IPS DF 6.9 (cell line): ENCODE results near the gene RUFY2.
"Not testable (repeated sequence)": the region's sequence is repeated elsewhere in the genome, so short reads cannot be mapped to it uniquely, and the experiment has no call there.

Experiments used
- DNase-seq: peaks from one replicate; pipeline ENCODE4 v3.0.0-alpha.2; 2013; ENCODE audit warnings: low read depth, low spot score
- H3K27ac ChIP-seq: one replicate; pipeline ENCODE4 v1.5.1; 2013; ENCODE audit warnings: low read length, control low read depth
- H3K27me3 ChIP-seq: 2 replicates; pipeline ENCODE4 v1.6.1; 2013; ENCODE audit warnings: mild to moderate bottlenecking, low read length; ENCODE audit not compliant: control insufficient read depth, insufficient read depth
- H3K36me3 ChIP-seq: 2 replicates; pipeline ENCODE4 v1.6.1; 2013; ENCODE audit warnings: low read length; ENCODE audit not compliant: control insufficient read depth, insufficient read depth
- H3K4me1 ChIP-seq: 2 replicates; pipeline ENCODE4 v1.6.1; 2013; ENCODE audit warnings: low read length; ENCODE audit not compliant: control insufficient read depth, insufficient read depth
- H3K4me3 ChIP-seq: 2 replicates; pipeline ENCODE4 v1.5.1; 2013; ENCODE audit warnings: mild to moderate bottlenecking, low read length
- H3K9me3 ChIP-seq: 2 replicates; pipeline ENCODE4 v1.6.1; 2013; ENCODE audit warnings: low read length, inconsistent platforms; ENCODE audit not compliant: control insufficient read depth, insufficient read depth
- WGBS: extraction: QIAGEN DNeasy Blood & Tissue Kit; methylation state at CpG from one replicate; pipeline ENCODE4 v1.1.7; 2013; ENCODE audit warnings: mixed read lengths, missing lambda C conversion rate; ENCODE audit not compliant: insufficient read length, insufficient coverage; 5-methylcytosine and 5-hydroxymethylcytosine counted together

Gene RUFY2, protein sequence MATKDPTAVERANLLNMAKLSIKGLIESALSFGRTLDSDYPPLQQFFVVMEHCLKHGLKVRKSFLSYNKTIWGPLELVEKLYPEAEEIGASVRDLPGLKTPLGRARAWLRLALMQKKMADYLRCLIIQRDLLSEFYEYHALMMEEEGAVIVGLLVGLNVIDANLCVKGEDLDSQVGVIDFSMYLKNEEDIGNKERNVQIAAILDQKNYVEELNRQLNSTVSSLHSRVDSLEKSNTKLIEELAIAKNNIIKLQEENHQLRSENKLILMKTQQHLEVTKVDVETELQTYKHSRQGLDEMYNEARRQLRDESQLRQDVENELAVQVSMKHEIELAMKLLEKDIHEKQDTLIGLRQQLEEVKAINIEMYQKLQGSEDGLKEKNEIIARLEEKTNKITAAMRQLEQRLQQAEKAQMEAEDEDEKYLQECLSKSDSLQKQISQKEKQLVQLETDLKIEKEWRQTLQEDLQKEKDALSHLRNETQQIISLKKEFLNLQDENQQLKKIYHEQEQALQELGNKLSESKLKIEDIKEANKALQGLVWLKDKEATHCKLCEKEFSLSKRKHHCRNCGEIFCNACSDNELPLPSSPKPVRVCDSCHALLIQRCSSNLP

DNA sequence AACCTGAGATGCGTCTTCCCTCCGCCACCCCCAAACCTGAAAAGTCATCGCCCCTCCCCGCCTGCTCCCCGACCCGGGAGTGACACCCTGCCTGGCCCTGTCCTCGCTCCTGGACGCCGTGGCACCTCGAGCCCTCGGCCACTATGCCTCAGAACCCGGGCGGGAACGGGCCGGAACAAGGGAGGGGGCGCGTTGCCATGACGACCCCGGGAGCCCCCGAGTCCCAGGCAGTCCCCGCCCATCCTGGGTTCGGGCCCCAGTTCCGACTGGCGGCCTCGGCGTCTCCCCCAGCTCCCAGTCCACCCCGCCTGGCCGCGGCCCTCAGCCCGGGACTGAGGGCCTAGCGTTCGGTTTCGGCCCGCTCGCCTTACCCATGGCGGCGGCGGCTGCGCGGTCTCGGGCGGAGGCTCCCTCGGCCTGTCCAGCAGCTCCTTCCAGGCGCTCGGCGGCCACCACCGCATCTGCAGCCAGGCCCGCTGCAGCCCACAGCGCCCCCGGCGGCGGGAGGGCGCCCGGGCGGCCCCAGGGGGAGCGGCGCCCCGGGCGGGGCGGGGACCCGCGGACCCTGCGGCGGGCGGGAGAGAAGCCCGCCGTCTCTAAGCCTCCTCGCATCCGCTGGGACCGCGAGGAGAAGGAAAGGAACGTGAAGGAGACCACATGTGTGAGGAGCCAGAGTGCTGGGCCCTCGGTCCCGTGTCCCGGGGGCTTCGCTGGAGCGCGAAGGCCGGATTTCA lies at the start of gene RUFY2:
TSS of gene RUFY2 (minus strand) at position 463 of the 734 bp plus-strand sequence. CDS start at position 375, 88 bp downstream.
- no peaks in the 10 kb centered on the region for H3K36me3 ChIP-seq
- H3K27ac ChIP-seq = no peak within 1 kb of the TSS
- WGBS = no CpG with 5 or more reads among the region's 79 CpGs
- H3K9me3 ChIP-seq = no peaks in the 10 kb centered on the region
- peak; percentile 52 for DNase-seq
- H3K4me1 ChIP-seq = no peaks in the 10 kb centered on the region
- peak within 1 kb of the TSS; percentile 72 for H3K4me3 ChIP-seq
- no peaks in the 10 kb centered on the region for H3K27me3 ChIP-seq

DNA sequence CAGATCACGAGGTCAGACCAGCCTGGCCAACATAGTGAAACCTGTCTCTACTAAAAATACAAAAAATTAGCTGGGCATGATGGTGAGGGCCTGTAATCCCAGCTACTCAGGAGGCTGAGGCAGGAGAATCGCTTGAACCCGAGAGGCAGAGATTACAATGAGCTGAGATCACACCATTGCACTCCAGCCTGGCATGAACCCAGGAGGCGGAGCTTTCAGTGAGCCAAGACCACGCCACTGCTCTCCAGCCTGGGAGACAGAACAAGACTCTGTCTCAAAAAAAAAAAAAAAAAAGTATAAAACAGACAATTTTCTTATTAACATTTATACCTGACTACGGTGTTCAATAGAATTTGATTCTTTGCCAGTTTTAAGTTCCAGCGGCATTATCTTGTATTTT lies 42.6 kb upstream of the RUFY2 start:
- H3K4me3 ChIP-seq, H3K27ac ChIP-seq, H3K9me3 ChIP-seq, H3K27me3 ChIP-seq, DNase-seq, H3K4me1 ChIP-seq: not testable (repeated sequence)
- no CpG with 5 or more reads among the region's 7 CpGs for WGBS
- peaks cover 12% of the 10 kb centered on the region; the same call in 1 of the 2 replicates for H3K36me3 ChIP-seq

- H3K4me3 ChIP-seq = no peak overlapping the region
- H3K36me3 ChIP-seq = peaks cover 9% of the 10 kb centered on the region; the same call in 1 of the 2 replicates
- H3K9me3 ChIP-seq = no peaks in the 10 kb centered on the region
- no CpG with 5 or more reads among the region's 1 CpG for WGBS
- no peaks in the 10 kb centered on the region for H3K27me3 ChIP-seq
- no peaks in the 10 kb centered on the region for H3K4me1 ChIP-seq
- DNase-seq = no peak
- H3K27ac ChIP-seq = no peak overlapping the region
Measured at GRCh38 chr10:68446179-68446578, 39.1 kb upstream of the RUFY2 start.

DNA sequence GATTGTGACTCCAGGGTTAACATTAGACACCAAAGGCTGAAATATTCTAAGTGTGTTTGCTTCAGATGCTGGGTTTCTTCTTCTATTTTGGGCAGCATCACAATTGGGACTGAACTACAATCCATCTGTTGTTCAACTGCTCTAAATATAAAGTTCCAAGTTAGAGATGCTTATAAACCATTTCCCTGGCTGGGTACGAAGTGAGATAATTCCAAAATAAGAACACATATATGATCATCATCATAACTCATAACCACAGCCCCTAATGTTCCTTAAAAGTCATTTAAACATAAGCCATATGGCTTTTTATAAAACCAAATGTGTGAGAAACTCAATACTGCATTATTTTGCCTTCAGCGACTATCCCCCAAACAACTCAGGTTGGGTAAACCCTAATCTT lies 35.9 kb upstream of the RUFY2 start:
- no CpG with 5 or more reads among the region's 2 CpGs for WGBS

GRCh38 chr10:68440898-68441297 lies 33.8 kb upstream of the RUFY2 start:
- no peaks in the 10 kb centered on the region for H3K9me3 ChIP-seq
- no peak for DNase-seq
- H3K4me1 ChIP-seq = no peaks in the 10 kb centered on the region
- H3K4me3 ChIP-seq = no peak overlapping the region
- WGBS = no CpG with 5 or more reads among the region's 3 CpGs
- H3K27ac ChIP-seq = no peak overlapping the region
- H3K27me3 ChIP-seq = no peaks in the 10 kb centered on the region
- H3K36me3 ChIP-seq = peaks cover 6% of the 10 kb centered on the region; the same call in 1 of the 2 replicates

More for the DNA sequence above, 35.9 kb upstream of the RUFY2 start:
- no peak for DNase-seq
- H3K27me3 ChIP-seq = no peaks in the 10 kb centered on the region
- H3K4me1 ChIP-seq = no peaks in the 10 kb centered on the region
- no peak overlapping the region for H3K27ac ChIP-seq
- peaks cover 6% of the 10 kb centered on the region; the same call in 1 of the 2 replicates for H3K36me3 ChIP-seq
- H3K4me3 ChIP-seq = no peak overlapping the region
- H3K9me3 ChIP-seq = no peaks in the 10 kb centered on the region

DNA sequence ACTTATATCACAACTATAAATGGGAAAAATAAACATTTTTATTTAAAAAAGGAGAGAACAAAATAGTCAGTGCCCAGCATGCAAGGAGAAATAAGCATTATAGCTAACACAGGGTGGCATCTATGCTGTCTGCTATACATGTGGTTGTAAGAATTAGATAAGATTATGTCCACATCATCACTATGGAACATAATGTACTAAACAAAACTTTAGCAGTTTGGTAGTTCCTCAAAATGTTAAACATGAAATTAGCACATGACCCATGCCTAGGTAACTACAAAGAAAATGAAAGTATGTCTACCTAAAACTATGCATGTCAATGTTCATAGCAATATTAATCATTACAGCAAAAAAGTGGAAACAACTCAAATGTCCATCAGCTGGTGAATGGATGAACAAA lies 28.7 kb upstream of the RUFY2 start:
- H3K36me3 ChIP-seq = peaks cover 9% of the 10 kb centered on the region; the same call in 1 of the 2 replicates

GRCh38 chr10:68434657-68435056 lies 27.6 kb upstream of the RUFY2 start:
- H3K9me3 ChIP-seq = no peaks in the 10 kb centered on the region

More for the DNA sequence above, 28.7 kb upstream of the RUFY2 start:
- no peak for DNase-seq
- Histone ChIP-seq H3K27me3 (no peaks in the 10 kb centered on the region), H3K27ac (no peak overlapping the region), H3K9me3 (no peaks in the 10 kb centered on the region), H3K4me3 (no peak overlapping the region), H3K4me1 (no peaks in the 10 kb centered on the region)

DNA sequence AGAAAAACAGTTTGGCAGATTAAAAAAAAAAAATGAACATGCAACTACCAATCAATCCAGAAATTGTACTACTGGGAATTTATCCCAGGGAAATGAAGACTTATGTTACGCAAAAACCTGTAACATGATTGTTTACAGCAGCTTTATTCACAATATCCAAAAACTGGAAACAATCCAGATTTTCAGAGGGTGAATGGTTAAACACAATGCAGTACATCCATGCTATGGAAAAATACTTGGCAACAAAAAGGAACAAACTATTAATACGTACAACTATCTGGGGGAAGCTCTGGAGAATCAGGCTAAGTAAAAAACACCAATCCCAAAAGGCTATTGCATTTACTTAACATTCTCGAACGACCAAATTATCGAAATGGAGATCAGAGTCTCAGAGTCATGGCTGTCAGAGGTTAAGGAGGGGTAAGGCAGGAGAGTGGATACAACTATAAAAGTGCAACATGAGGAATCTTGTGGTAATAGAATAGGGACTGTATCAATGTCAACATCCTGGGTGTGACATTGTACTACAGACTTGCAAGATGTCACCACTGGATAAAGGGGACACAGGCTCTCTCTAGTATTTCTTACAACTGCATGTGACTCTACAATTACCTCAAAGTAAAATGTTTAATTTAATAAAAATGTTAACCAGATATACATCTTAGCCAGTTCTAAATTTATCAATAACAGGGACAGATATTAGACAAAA lies 21.5 kb upstream of the RUFY2 start:
- Histone ChIP-seq H3K4me3 (no peak overlapping the region), H3K27me3 (no peaks in the 10 kb centered on the region), H3K27ac (no peak overlapping the region), H3K36me3 (peaks cover 8% of the 10 kb centered on the region), H3K9me3 (no peaks in the 10 kb centered on the region), H3K4me1 (no peaks in the 10 kb centered on the region)
- DNase-seq = no peak
- WGBS = no CpG with 5 or more reads among the region's 5 CpGs

More at GRCh38 chr10:68434657-68435056, 27.6 kb upstream of the RUFY2 start:
- peaks cover 9% of the 10 kb centered on the region; the same call in 1 of the 2 replicates for H3K36me3 ChIP-seq
- no peak overlapping the region for H3K4me3 ChIP-seq
- no CpG with 5 or more reads among the region's 4 CpGs for WGBS
- DNase-seq = no peak
- H3K4me1 ChIP-seq = no peaks in the 10 kb centered on the region
- no peaks in the 10 kb centered on the region for H3K27me3 ChIP-seq
- no peak overlapping the region for H3K27ac ChIP-seq

DNA sequence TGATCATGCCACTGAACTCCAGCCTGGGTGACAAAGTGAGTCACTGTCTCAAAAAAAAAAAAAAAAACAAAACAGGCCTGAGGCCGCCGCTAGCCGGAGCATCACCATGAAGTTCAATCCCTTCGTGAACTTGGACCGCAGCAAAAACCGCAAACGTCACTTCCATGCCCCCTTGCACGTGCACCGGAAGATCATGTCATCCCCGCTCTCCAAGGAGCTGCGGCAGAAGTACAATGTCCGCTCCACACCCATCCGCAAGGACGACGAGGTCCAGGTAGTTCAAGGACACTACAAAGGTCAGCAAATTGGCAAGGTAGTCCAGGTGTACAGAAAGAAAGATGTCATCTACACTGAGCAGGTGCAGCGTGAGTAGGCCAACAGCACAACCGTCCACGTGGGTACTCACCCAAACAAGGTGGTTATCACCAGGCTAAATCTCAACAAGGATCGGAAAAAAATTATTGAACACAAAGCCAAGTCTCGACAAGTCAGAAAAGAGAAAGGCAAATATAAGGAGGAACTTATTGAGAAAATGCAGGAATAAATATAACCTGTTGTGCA lies 17.5 kb upstream of the RUFY2 start:
- no peak for DNase-seq
- H3K27me3 ChIP-seq = no peaks in the 10 kb centered on the region
- H3K9me3 ChIP-seq = no peaks in the 10 kb centered on the region
- no peak overlapping the region for H3K27ac ChIP-seq
- peaks cover 16% of the 10 kb centered on the region for H3K36me3 ChIP-seq
- WGBS = no CpG with 5 or more reads among the region's 20 CpGs
- no peaks in the 10 kb centered on the region for H3K4me1 ChIP-seq
- H3K4me3 ChIP-seq = no peak overlapping the region

DNA sequence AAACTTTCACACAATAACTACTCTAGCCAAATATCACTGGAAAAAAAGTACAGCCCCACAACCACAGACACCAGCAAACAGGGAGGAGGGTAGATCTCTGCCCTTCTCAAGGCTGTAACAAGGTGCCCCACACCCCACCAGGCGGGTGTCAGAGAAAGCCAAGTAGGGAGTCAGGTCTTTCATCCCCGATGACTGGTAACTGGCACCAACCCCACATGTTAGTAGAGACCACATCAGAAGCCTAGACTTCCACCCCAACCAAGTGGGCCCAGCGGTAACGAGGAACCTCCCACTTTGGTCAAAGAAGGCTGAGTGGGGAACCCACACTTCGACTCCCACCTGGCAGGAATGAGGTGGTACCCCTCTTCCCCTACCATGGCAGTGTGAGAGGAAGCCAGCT lies 16.4 kb upstream of the RUFY2 start:
- Histone ChIP-seq H3K9me3 (no peaks in the 10 kb centered on the region), H3K27ac (no peak overlapping the region)
- WGBS = no CpG with 5 or more reads among the region's 5 CpGs

More for the DNA sequence above, 16.4 kb upstream of the RUFY2 start:
- Histone ChIP-seq H3K4me1 (no peaks in the 10 kb centered on the region), H3K4me3 (no peak overlapping the region), H3K27me3 (no peaks in the 10 kb centered on the region), H3K36me3 (peaks cover 16% of the 10 kb centered on the region)
- no peak for DNase-seq
